Duodenal mucosa (tissue), 2 donors: ENCODE measurements around the gene TRIM7.

Experiments used
- H3K27ac ChIP-seq: one replicate; pipeline ENCODE4 v1.7.0; 2013; ENCODE audit warnings: low read depth, low read length
- H3K27me3 ChIP-seq, 2 donors: one replicate each; pipeline ENCODE4 v1.7.0; 2013; ENCODE audit warnings: low read length in 2 of 2, control low read depth in 1 of 2; ENCODE audit not compliant: insufficient read depth in 2 of 2, control insufficient read depth in 1 of 2
- H3K36me3 ChIP-seq, 2 donors: one replicate each; pipeline ENCODE4 v1.7.0; 2013; ENCODE audit warnings: low read length in 2 of 2, control low read depth in 1 of 2; ENCODE audit not compliant: insufficient read depth in 2 of 2, control insufficient read depth in 1 of 2
- H3K4me1 ChIP-seq, 2 donors: one replicate each; pipeline ENCODE4 v1.7.0; 2013; ENCODE audit warnings: low read length in 2 of 2, control low read depth in 1 of 2; ENCODE audit not compliant: insufficient read depth in 2 of 2, control insufficient read depth in 1 of 2
- H3K4me3 ChIP-seq, 2 donors: one replicate each; pipeline ENCODE4 v1.7.0; 2013; ENCODE audit warnings: low read length in 2 of 2, low read depth in 1 of 2
- H3K9ac ChIP-seq, 2 donors: one replicate each; pipeline ENCODE4 v1.7.0; 2013; ENCODE audit warnings: low read length in 2 of 2, low read depth in 1 of 2
- H3K9me3 ChIP-seq, 2 donors: one replicate each; pipeline ENCODE4 v1.7.0; 2013; ENCODE audit warnings: low read length in 2 of 2, control low read depth in 1 of 2; ENCODE audit not compliant: control insufficient read depth in 1 of 2

TRIM7 gene

DNA sequence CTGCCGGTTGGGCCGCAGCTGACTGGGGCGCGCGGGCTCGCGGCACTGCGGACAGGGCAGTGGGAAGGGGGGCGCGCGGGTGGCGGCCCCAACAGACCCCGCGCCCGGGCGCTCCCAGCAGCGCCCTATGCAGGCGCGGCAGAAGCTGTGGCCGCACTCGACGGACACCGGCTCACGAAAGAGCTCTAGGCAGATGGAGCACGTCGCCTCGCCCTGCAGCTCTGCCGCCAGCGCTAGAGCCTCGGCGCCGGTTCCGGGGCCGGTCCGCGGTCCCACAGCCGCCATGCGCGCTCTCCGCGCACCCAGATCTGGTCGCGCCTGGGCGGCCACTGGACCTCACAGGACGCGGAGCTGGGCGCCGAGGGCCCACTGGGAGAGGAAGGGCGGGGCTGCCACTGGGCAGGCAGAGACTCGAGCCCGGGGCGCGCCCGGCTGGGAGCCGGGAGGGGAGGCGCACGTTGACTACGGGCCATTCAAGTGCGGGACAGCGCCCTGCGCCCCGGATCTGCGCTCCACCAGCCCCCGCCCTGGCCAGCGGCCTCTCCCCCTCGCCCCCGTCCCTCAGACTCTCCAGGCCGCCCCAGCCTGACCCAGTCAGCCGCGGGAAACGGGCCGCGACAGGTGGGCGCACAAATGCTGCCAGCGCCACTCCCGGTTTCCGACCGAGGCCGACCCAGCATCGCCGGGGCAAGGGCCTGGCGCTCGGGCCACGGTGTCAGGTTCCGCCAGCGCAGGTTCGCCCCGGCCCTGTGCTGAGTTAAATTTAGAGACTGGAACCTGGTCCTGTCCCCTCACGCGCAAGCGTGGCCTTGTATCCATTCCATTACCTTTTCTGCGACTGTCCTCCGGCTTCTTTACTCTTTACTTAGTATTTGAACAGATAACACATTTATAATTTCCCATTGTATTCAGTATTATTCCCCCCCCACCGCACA lies at the start of gene TRIM7:
Gene TRIM7 (minus strand): TSS at position 371 of the 935 bp plus-strand sequence. CDS start 86 bp downstream, at position 285.
- Histone ChIP-seq H3K9me3 (no peaks in the 10 kb centered on the region), H3K27ac (no peak within 1 kb of the TSS), H3K9ac (peak within 1 kb of the TSS in 1 of 2 donors; percentile 13), H3K27me3 (peaks cover 18 to 31% of the 10 kb centered on the region in 2 donors), H3K4me1 (peaks cover 20 to 22% of the 10 kb centered on the region in 2 donors), H3K36me3 (no peaks in the 10 kb centered on the region), H3K4me3 (peak within 1 kb of the TSS; percentile 60 to 67)

DNA sequence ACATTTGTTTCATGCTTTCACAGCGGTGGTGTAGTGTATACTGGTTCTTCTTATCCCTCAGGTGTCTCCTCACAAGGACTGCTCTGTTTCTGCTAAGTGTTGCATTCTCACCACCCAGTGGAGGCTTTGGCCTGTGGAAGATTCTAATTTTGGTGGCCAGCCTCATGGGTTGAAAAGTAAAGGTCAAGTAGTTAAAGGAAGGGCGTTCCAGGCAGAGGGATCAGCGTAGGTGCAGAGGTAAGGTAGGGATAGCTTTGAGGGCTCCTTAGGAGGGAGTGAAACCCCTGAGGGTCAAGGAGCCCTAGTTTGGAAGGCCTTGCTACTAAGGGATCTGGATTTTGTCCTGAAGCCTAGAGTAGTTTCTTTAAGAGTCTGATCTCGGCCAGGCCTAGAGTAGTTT lies 43.3 kb upstream of the TRIM7 start:
- H3K9ac ChIP-seq, result peak overlapping the region; percentile 54 to 58
- peaks cover under 1 to 7% of the 10 kb centered on the region in 2 donors for H3K36me3 ChIP-seq
- H3K27me3 ChIP-seq, result no peaks in the 10 kb centered on the region
- H3K27ac ChIP-seq, result no peak overlapping the region
- H3K4me3 ChIP-seq, result peak overlapping the region; percentile 68 to 95
- peaks cover 29 to 42% of the 10 kb centered on the region in 2 donors for H3K4me1 ChIP-seq
- no peaks in the 10 kb centered on the region for H3K9me3 ChIP-seq

DNA sequence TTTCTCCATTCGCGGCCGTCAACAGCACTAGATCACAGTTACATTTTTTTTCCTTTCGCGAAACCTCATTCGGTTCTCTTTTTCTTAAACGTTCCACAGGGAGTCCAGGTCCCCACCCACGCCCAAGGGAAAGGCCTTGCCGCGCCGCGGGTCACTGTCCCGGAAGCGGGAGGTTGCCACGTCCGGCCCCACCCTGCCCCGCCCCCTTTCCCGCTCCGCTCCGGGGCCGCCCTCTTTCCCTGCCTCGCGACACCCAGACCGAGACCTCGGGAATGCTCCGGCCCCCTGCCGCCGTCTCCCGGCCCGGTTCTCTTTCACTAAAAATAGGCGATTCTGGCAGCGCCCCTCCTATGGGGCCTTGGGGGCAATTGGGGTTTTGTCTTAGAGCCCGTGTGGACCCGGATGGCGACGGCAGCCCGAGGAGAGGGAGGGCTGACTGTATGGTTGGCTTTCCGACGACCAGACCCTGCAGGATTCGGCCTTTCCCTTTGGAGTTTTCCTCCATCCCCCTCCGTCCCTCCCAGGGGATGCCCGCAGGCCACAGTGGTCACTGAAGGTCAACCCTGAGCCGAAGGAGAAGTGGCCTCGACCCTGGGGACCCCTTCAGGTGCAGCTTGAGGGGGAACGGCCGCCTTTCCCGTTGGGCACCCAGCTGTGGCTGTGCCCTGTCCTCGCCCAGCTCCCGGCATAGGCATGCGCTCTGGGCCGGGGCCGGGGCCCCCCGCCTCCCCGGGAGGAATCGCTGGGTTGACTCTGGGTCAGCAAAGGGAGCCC lies 41.5 kb upstream of the TRIM7 start:
- Histone ChIP-seq H3K27me3 (no peaks in the 10 kb centered on the region), H3K36me3 (peaks cover 8 to 12% of the 10 kb centered on the region in 2 donors), H3K9ac (peak overlapping the region; percentile 97 to 99), H3K4me1 (peaks cover 39 to 47% of the 10 kb centered on the region in 2 donors), H3K9me3 (no peaks in the 10 kb centered on the region), H3K27ac (peak overlapping the region; percentile 96), H3K4me3 (peak overlapping the region; percentile 95 to 99)

DNA sequence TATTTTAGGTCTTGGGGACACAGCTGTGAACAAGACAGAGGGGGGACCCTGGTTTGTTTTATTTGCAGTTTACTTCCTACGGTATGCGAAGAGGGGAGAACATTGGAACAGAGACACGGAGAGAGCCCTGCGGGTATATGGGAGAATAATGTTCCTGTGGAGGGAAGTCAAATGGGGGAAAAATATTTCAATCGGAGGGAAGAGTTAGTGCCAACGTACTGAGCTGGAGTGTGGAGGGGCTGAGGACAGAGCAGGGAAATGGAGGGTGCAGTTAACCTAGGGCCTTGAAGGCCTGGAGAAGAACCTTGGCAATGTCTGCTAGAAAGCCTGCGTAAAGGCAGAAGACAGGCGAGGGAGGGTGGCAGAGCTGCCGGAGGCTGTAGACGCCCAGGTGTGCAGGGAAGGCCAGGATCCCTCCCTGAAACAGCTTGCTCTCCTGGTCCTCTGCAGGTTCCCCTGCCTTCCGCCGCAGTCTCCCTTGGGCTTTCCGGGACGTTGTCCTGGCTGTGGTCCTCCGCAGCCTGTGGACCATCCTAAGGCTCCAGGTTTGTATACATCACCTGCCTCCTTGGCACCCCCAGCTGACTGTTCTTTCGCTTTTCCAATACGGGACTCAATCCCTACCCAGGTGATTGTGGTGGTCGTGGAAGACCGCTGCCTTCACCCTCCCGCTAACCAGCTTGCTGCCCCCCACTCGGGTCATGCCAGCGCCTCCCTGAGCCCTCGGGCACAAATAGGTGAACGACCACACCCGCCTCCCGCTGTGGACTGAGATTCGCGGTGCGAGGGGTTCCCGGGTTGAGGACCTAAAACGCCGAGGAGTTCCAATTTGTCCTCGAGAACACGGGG lies 40.7 kb upstream of the TRIM7 start:
- H3K4me1 ChIP-seq, result peaks cover 41 to 49% of the 10 kb centered on the region in 2 donors
- peak overlapping the region; percentile 95 to 99 for H3K4me3 ChIP-seq
- no peaks in the 10 kb centered on the region for H3K9me3 ChIP-seq
- H3K27me3 ChIP-seq, result no peaks in the 10 kb centered on the region
- H3K9ac ChIP-seq, result peak overlapping the region; percentile 95 to 97
- peaks cover 11 to 18% of the 10 kb centered on the region in 2 donors for H3K36me3 ChIP-seq
- peak overlapping the region; percentile 96 for H3K27ac ChIP-seq

DNA sequence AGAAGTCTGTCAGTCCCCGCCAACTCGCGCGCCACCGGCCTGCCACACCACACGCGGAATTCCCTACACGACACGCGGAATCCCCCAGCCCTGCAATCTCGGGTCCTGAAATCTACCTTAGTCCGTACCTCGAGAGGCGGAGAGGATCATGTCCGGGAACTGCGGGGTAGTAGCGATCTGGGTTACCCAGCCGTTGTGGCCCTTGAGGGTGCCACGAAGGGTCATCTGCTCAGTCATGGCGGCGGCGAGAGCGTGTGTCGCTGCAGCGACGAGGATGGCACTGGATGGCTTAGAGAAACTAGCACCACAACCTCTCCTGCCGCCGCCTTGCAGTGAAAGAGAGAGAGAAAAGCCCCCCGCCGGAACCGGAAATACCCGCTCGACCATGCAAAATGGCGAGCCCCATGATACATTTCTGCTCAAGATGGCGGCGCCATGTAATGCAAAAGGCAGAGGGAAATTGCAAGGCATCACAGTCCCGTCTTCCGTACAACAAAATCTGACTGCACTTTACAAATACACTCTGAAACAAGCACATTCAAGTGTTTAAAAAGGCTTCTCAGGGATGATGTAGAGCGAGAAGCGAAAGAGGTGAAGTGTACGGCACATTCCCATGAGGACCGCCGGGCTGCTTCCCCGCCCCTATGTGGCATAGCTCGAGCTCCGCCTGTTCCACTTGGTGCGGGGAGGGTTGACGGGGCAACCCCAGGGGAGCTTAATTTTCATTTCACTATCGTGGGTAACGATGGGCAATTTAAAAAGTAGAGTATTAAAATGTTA lies 38.8 kb upstream of the TRIM7 start, which contains the start of gene RACK1:
Gene RACK1 (minus strand): TSS at position 343 of the 780 bp plus-strand sequence. CDS start 106 bp downstream, at position 237.
- peaks cover 35 to 42% of the 10 kb centered on the region in 2 donors for H3K4me1 ChIP-seq
- H3K9ac ChIP-seq, result peak within 1 kb of the TSS; percentile 90 to 93
- H3K36me3 ChIP-seq, result peaks cover 18 to 34% of the 10 kb centered on the region in 2 donors
- peak within 1 kb of the TSS; percentile 94 to 100 for H3K4me3 ChIP-seq
- no peaks in the 10 kb centered on the region for H3K27me3 ChIP-seq
- peak within 1 kb of the TSS; percentile 74 for H3K27ac ChIP-seq
- no peaks in the 10 kb centered on the region for H3K9me3 ChIP-seq

DNA sequence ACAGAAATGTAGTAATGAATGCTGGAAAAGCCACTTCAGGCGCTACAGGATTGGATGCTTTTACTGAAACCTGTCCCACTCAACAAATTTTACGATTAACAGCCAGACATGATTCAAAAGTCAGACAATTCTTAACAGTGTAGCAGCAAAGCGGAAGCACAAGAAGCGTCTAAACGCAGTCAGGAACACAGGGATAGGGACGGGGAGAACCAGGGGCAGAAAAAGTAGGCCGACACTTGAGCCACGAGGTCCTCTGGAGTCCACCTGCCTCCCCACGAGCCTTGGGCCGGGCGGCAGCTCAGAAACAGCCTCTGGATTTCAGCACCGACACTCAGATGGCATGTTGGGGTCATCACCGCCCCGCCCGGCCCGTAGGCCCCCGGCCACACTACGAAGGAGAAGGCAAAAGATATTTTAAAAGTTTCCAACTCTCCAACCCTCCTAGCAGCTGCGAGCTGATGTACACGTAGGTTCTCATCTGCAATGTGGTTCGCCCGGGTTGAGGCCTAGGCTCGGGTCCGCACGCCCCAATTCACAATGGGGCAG lies 38.1 kb upstream of the TRIM7 start:
- H3K9ac ChIP-seq, result peak overlapping the region; percentile 90 to 93
- H3K36me3 ChIP-seq, result peaks cover 23 to 41% of the 10 kb centered on the region in 2 donors
- H3K4me1 ChIP-seq, result peaks cover 31 to 37% of the 10 kb centered on the region in 2 donors
- H3K27me3 ChIP-seq, result no peaks in the 10 kb centered on the region
- peak overlapping the region; percentile 74 for H3K27ac ChIP-seq
- H3K9me3 ChIP-seq, result no peaks in the 10 kb centered on the region
- peak overlapping the region; percentile 94 to 100 for H3K4me3 ChIP-seq

DNA sequence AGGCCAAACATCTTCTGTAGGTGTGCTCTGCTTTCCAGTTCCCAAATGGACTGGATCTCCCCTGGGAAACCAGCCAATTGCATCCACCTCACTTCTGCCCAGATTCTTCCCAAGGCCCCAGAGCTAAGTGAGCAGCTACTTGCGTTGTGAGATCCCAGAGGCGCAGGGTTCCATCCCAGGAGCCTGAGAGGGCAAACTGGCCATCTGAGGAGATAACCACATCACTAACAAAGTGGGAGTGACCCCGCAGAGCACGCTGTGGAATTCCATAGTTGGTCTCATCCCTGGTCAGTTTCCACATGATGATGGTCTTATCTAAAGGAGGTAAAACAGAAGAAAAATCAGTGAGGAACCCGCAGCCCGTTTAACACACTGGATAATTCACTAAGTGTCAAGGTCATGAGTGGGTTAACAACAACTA lies 37.0 kb upstream of the TRIM7 start:
- H3K9me3 ChIP-seq, result no peaks in the 10 kb centered on the region
- no peaks in the 10 kb centered on the region for H3K27me3 ChIP-seq
- peak overlapping the region; percentile 94 to 100 for H3K4me3 ChIP-seq
- H3K27ac ChIP-seq, result no peak overlapping the region
- H3K9ac ChIP-seq, result peak overlapping the region; percentile 90 to 93
- peaks cover 26 to 31% of the 10 kb centered on the region in 2 donors for H3K4me1 ChIP-seq
- H3K36me3 ChIP-seq, result peaks cover 33 to 51% of the 10 kb centered on the region in 2 donors

DNA sequence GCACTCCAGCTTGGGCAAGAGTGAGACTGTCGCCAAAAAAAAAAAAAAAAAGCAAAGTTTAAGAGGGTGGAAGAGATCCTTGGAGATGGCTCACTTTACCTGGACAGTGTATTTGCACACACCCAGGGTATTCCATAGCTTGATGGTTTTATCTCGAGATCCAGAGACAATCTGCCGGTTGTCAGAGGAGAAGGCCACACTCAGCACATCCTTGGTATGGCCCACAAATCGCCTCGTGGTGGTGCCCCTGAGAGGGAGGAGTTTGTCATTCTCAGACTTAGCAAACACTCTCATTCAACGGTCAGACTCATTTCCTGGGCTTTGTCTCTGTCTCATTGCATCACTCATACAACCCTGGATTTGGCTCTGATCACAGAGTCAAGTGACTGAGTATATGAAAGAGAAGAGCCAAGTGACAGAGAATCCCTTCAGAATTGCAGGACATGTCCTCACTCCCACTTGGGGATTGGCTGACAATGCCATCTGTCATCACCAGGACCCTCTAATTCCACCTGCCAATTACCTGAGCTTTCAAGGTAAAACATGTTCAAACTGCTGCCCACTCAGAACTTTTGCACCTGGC lies 36.5 kb upstream of the TRIM7 start:
- Histone ChIP-seq H3K9ac (peak overlapping the region; percentile 90 to 93), H3K4me1 (peaks cover 26 to 31% of the 10 kb centered on the region in 2 donors), H3K9me3 (no peaks in the 10 kb centered on the region), H3K36me3 (peaks cover 39 to 57% of the 10 kb centered on the region in 2 donors), H3K4me3 (peak overlapping the region; percentile 94 to 100), H3K27ac (no peak overlapping the region), H3K27me3 (no peaks in the 10 kb centered on the region)
